A673 (cell line): Measurements from ENCODE around the gene SPATA2. TPM values are rescaled to one million over a fixed set of nuclear protein-coding genes. Genes with fewer than 3 reads are reported as not detected.

Experiments
- BruUV-seq: library from RNA; stranded (reverse); fragments of 400-500 nt; replicated peaks from 2 replicates; lab custom pipeline; 2021; lab: Mats Ljungman, UMichigan
- CTCF ChIA-PET: fragments of 300-600 bp; sonication (Branson Sonifier 250); formaldehyde crosslinking; loops from one replicate; lab custom pipeline; 2022; ENCODE audit warnings: antibody characterized with exemption; lab: Charles Lee
- POLR2A ChIA-PET: fragments of 300-600 bp; sonication (Branson Sonifier 250); formaldehyde crosslinking; loops from one replicate; lab custom pipeline; 2022; ENCODE audit warnings: antibody characterized with exemption; ENCODE audit not compliant: low non-redundant PET; lab: Charles Lee
- DNase-seq: peaks from one replicate; pipeline ENCODE4 v3.0.0-alpha.2; 2015; ENCODE audit warnings: low spot score
- H3K27ac ChIP-seq: fragments of 200-600 bp; sonication (generic); 2 replicates; pipeline ENCODE4 v1.5.1; 2016; ENCODE audit warnings: mixed run types, low read depth, mild to moderate bottlenecking, mixed read lengths, antibody characterized with exemption, low read length; ENCODE audit not compliant: poor library complexity, severe bottlenecking
- H3K27me3 ChIP-seq: fragments of 200-600 bp; sonication (generic); replicated peaks from 2 replicates; pipeline ENCODE4 v1.6.1; 2017; ENCODE audit warnings: mixed run types, low read depth, mild to moderate bottlenecking, mixed read lengths, antibody characterized with exemption, low read length; ENCODE audit not compliant: insufficient read depth, poor library complexity
- H3K36me3 ChIP-seq: fragments of 200-600 bp; sonication (generic); 2 replicates; pipeline ENCODE4 v1.6.1; 2016; ENCODE audit warnings: mixed run types, mild to moderate bottlenecking, mixed read lengths, antibody characterized with exemption, low read length; ENCODE audit not compliant: insufficient read depth, poor library complexity, severe bottlenecking
- H3K4me1 ChIP-seq: fragments of 200-600 bp; sonication (generic); 2 replicates; pipeline ENCODE4 v1.6.1; 2017; ENCODE audit warnings: mixed run types, mild to moderate bottlenecking, mixed read lengths, antibody characterized with exemption, low read length; ENCODE audit not compliant: insufficient read depth, poor library complexity, severe bottlenecking
- H3K4me3 ChIP-seq: fragments of 200-600 bp; sonication (generic); 2 replicates; pipeline ENCODE4 v1.5.1; 2016; ENCODE audit warnings: low read depth, mixed run types, mild to moderate bottlenecking, mixed read lengths, low read length; ENCODE audit not compliant: poor library complexity, severe bottlenecking
- H3K9me3 ChIP-seq: fragments of 200-600 bp; sonication (generic); 2 replicates; pipeline ENCODE4 v1.6.1; 2016; ENCODE audit warnings: mixed run types, low read depth, mild to moderate bottlenecking, mixed read lengths, antibody characterized with exemption, low read length; ENCODE audit not compliant: poor library complexity, severe bottlenecking
- CTCF ChIP-seq: fragments of 300-800, 200-600 bp; sonication (generic); conservative IDR thresholded peaks from 2 replicates; pipeline ENCODE4 v1.5.1; 2017; ENCODE audit warnings: low read depth, mild to moderate bottlenecking, antibody characterized with exemption, low read length, moderate library complexity, mixed read lengths
- EZH2 ChIP-seq: fragments of 200-600 bp; sonication (generic); IDR thresholded peaks from 2 replicates; pipeline ENCODE4 v1.6.1; 2017; ENCODE audit warnings: borderline replicate concordance, low read depth, mild to moderate bottlenecking, mixed read lengths, antibody characterized with exemption, low read length; ENCODE audit not compliant: poor library complexity, severe bottlenecking
- intact Hi-C: fragments of 100-400 bp; cut with micrococcal nuclease; formaldehyde crosslinking; loops from one replicate; pipeline ENCODE4 v1.10.0; 2022; ENCODE audit not compliant: unreplicated experiment
- total RNA-seq: library from RNA; stranded (reverse); gene quantifications from 2 replicates; pipeline ENCODE4 v1.2.3, GENCODE V29; 2021

The SPATA2 gene
- total RNA-seq, 1 experiment from 2014 or later = 9.2 TPM

- POLR2A ChIA-PET = no interaction called here
- H3K36me3 ChIP-seq = no peaks in the 10 kb centered on the region
- H3K4me3 ChIP-seq = no peak overlapping the region
- H3K27ac ChIP-seq = no peak overlapping the region
- CTCF ChIA-PET = no interaction called here
- no peaks in the 10 kb centered on the region for H3K27me3 ChIP-seq
- H3K4me1 ChIP-seq = peaks cover 8% of the 10 kb centered on the region
- intact Hi-C loops = no loop called here
- no TSS peak for BruUV-seq
- TF ChIP-seq EZH2 (no peak), CTCF (no peak)
- no peaks in the 10 kb centered on the region for H3K9me3 ChIP-seq
- DNase-seq = no peak
These were observed 1.8 kb downstream of the SPATA2 start for GRCh38 chr20:49913399-49914047.

- POLR2A ChIA-PET = no interaction called here
These were observed 5.0 kb downstream of the SPATA2 start for GRCh38 chr20:49910340-49910706.

GRCh38 chr20:49909499-49910339, 5.6 kb downstream of the SPATA2 start:
- ChIA-PET POLR2A (no interaction called here), CTCF (no interaction called here)
- no TSS peak for BruUV-seq
- no peak for DNase-seq
- no peaks in the 10 kb centered on the region for H3K9me3 ChIP-seq
- TF ChIP-seq EZH2 (no peak), CTCF (0 out of 2 replicates have a peak, but pooled peaks have one; percentile 16)
- no peak overlapping the region for H3K27ac ChIP-seq
- H3K36me3 ChIP-seq = peaks cover 20% of the 10 kb centered on the region
- H3K27me3 ChIP-seq = no peaks in the 10 kb centered on the region
- no peak overlapping the region for H3K4me3 ChIP-seq
- intact Hi-C loops = no loop called here
- H3K4me1 ChIP-seq = peaks cover 8% of the 10 kb centered on the region

More at GRCh38 chr20:49910340-49910706, 5.0 kb downstream of the SPATA2 start:
- intact Hi-C loops = no loop called here
- peaks cover 8% of the 10 kb centered on the region for H3K4me1 ChIP-seq
- H3K36me3 ChIP-seq = peaks cover 14% of the 10 kb centered on the region
- H3K9me3 ChIP-seq = no peaks in the 10 kb centered on the region
- no peak overlapping the region for H3K27ac ChIP-seq
- H3K27me3 ChIP-seq = no peaks in the 10 kb centered on the region
- no TSS peak for BruUV-seq
- no peak overlapping the region for H3K4me3 ChIP-seq
- DNase-seq = no peak
- CTCF ChIA-PET = no interaction called here
- TF ChIP-seq CTCF = no peak
- TF ChIP-seq EZH2 = no peak
